PC-9 (cell line): ENCODE measurements around the gene PCSK5. TPM values are rescaled to one million over a fixed set of nuclear protein-coding genes. Genes with fewer than 3 reads are reported as not detected.

ENCODE experiments used
- BruUV-seq: library from RNA; stranded (reverse); fragments of 400-500 nt; replicated peaks from 2 replicates; lab custom pipeline; 2021; lab: Mats Ljungman, UMichigan
- CTCF ChIA-PET: fragments of 300-600 bp; sonication (Branson Sonifier 250); formaldehyde crosslinking; loops from one replicate; lab custom pipeline; 2022; ENCODE audit warnings: antibody characterized with exemption; lab: Charles Lee
- POLR2A ChIA-PET: fragments of 300-600 bp; sonication (Branson Sonifier 250); formaldehyde crosslinking; loops from one replicate; lab custom pipeline; 2022; ENCODE audit warnings: antibody characterized with exemption; ENCODE audit not compliant: unreplicated experiment; lab: Charles Lee
- DNase-seq, 2 experiments: peaks; one replicate each; pipeline versions ENCODE4 v3.0.0 to v3.0.0-alpha.2; 2015 to 2022; ENCODE audit warnings: mixed read lengths in 1 of 2
- H2AFZ ChIP-seq: fragments of 200-600 bp; sonication (generic); 2 replicates; pipeline ENCODE4 v1.8.1; 2017; ENCODE audit warnings: antibody characterized with exemption
- H3F3A ChIP-seq: fragments of 200-600 bp; sonication (generic); 2 replicates; pipeline ENCODE4 v1.8.1; 2017; ENCODE audit warnings: antibody characterized with exemption, mild to moderate bottlenecking, low read depth; ENCODE audit not compliant: insufficient read depth
- H3K27ac ChIP-seq: fragments of 200-600 bp; sonication (generic); 2 replicates; pipeline ENCODE4 v1.6.1; 2016; ENCODE audit warnings: mixed run types
- H3K27me3 ChIP-seq: fragments of 200-600 bp; sonication (generic); 2 replicates; pipeline ENCODE4 v1.6.1; 2016; ENCODE audit warnings: low read depth, mixed run types; ENCODE audit not compliant: insufficient read depth
- H3K36me3 ChIP-seq: fragments of 200-600 bp; sonication (generic); 2 replicates; pipeline ENCODE4 v1.6.1; 2016; ENCODE audit warnings: low read depth, mixed run types
- H3K4me1 ChIP-seq: fragments of 200-600 bp; sonication (generic); replicated peaks from 2 replicates; pipeline ENCODE4 v1.6.1; 2016; ENCODE audit warnings: mixed run types; ENCODE audit not compliant: insufficient read depth
- H3K4me2 ChIP-seq: fragments of 200-600 bp; sonication (generic); 2 replicates; pipeline ENCODE4 v1.6.1; 2017; ENCODE audit warnings: mixed run types
- H3K4me3 ChIP-seq: fragments of 200-600 bp; sonication (generic); 2 replicates; pipeline ENCODE4 v1.6.1; 2016; ENCODE audit warnings: mixed run types
- H3K79me2 ChIP-seq: fragments of 200-600 bp; sonication (generic); 2 replicates; pipeline ENCODE4 v1.6.1; 2017; ENCODE audit warnings: low read depth, mixed run types
- H3K9me2 ChIP-seq: fragments of 200-600 bp; sonication (generic); 2 replicates; pipeline ENCODE4 v1.8.1; 2017; ENCODE audit warnings: mild to moderate bottlenecking; ENCODE audit not compliant: insufficient read depth
- H3K9me3 ChIP-seq: fragments of 200-600 bp; sonication (generic); 2 replicates; pipeline ENCODE4 v1.8.1; 2016; ENCODE audit warnings: low read depth; ENCODE audit not compliant: insufficient read depth
- H4K20me1 ChIP-seq: fragments of 200-600 bp; sonication (generic); 2 replicates; pipeline ENCODE4 v1.8.1; 2017; ENCODE audit not compliant: insufficient read depth
- EZH2 ChIP-seq: fragments of 200-600 bp; sonication (generic); IDR thresholded peaks from 2 replicates; pipeline ENCODE4 v1.8.0; 2017; ENCODE audit warnings: antibody characterized with exemption, low read depth
- intact Hi-C: fragments of 100-400 bp; cut with micrococcal nuclease; formaldehyde crosslinking; loops from one replicate; pipeline ENCODE4 v1.10.0; 2022; ENCODE audit not compliant: unreplicated experiment
- total RNA-seq: library from RNA; stranded (reverse); gene quantifications from 2 replicates; pipeline ENCODE4 v1.2.3, GENCODE V29; 2021
- TF ChIP-seq, protein P1 (sequence below): fragments of 200-600 bp; sonication (generic); conservative IDR thresholded peaks from 2 replicates; pipeline ENCODE4 v1.6.1; 2017; ENCODE audit warnings: mixed run types, antibody characterized with exemption, mild to moderate bottlenecking, moderate library complexity

The PCSK5 gene
- total RNA-seq, 1 experiment from 2014 or later = 8.2 TPM

DNA sequence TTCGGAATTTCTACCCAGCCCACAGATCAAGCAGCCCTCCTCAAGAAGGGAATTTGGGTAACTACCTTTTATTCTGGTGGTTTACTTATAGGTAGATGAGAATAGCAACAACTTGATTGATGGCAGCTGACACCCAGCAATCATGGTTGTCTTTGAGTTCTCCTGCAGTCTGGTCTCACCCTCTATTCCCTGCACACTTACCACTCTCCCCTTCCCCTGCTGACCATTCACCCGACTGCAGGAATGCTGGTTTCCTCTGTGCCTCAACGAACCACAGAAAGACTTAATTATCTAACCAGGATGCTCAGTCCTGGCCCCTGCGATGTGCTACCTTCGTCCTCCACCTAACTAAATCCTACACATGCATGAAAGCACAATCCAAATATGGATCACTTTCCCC lies 260.8 kb downstream of the PCSK5 start:
- ChIA-PET POLR2A (no interaction called here), CTCF (no interaction called here)
- H3K27me3 ChIP-seq = no peaks in the 10 kb centered on the region
- no peaks in the 10 kb centered on the region for H4K20me1 ChIP-seq
- no peak overlapping the region for H2AFZ ChIP-seq
- no peaks in the 10 kb centered on the region for H3K9me2 ChIP-seq
- BruUV-seq = no TSS peak
- no peaks in the 10 kb centered on the region for H3F3A ChIP-seq
- H3K9me3 ChIP-seq = no peaks in the 10 kb centered on the region
- no peaks in the 10 kb centered on the region for H3K4me1 ChIP-seq
- DNase-seq = no peak
- TF ChIP-seq, protein P1, sequence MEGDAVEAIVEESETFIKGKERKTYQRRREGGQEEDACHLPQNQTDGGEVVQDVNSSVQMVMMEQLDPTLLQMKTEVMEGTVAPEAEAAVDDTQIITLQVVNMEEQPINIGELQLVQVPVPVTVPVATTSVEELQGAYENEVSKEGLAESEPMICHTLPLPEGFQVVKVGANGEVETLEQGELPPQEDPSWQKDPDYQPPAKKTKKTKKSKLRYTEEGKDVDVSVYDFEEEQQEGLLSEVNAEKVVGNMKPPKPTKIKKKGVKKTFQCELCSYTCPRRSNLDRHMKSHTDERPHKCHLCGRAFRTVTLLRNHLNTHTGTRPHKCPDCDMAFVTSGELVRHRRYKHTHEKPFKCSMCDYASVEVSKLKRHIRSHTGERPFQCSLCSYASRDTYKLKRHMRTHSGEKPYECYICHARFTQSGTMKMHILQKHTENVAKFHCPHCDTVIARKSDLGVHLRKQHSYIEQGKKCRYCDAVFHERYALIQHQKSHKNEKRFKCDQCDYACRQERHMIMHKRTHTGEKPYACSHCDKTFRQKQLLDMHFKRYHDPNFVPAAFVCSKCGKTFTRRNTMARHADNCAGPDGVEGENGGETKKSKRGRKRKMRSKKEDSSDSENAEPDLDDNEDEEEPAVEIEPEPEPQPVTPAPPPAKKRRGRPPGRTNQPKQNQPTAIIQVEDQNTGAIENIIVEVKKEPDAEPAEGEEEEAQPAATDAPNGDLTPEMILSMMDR = no peak
- no peak for TF ChIP-seq EZH2
- H3K36me3 ChIP-seq = no peaks in the 10 kb centered on the region
- intact Hi-C loops = loop anchor here (10.0 kb wide), 1 partner anchor 66 kb away; no protein-coding TSS in a partner anchor
- no peak overlapping the region for H3K4me2 ChIP-seq
- H3K4me3 ChIP-seq = no peak overlapping the region
- no peaks in the 10 kb centered on the region for H3K79me2 ChIP-seq
- H3K27ac ChIP-seq = no peak overlapping the region

DNA sequence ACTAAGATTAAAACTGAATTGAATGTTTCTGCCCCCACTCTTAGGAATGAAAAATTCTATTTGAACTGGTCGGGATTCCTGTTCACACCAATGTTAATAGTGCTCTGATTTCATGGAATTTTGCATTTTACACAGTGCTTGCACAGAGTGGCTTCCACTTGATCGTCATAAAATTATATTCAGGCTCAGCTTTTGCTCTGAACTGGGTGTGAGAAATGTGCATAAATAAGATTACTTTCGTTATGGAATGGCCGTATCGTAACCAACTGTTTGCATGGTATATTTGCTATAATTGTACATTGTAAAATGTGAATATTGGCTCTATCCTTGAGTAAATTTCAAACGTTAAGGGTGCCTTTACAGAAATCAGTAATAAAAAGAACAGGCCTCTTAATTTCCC lies 262.9 kb downstream of the PCSK5 start:
- POLR2A ChIA-PET = no interaction called here
- intact Hi-C loops = loop anchor here (10.0 kb wide), 1 partner anchor 69 kb away; no protein-coding TSS in a partner anchor
- Histone ChIP-seq H3K79me2 (no peaks in the 10 kb centered on the region), H3K4me2 (no peak overlapping the region), H2AFZ (no peak overlapping the region), H3F3A (no peaks in the 10 kb centered on the region), H3K9me3 (no peaks in the 10 kb centered on the region), H4K20me1 (no peaks in the 10 kb centered on the region), H3K4me3 (no peak overlapping the region), H3K4me1 (no peaks in the 10 kb centered on the region), H3K36me3 (no peaks in the 10 kb centered on the region), H3K9me2 (no peaks in the 10 kb centered on the region), H3K27me3 (no peaks in the 10 kb centered on the region), H3K27ac (no peak overlapping the region)
- CTCF ChIA-PET = no interaction called here
- DNase-seq = no peak
- TF ChIP-seq EZH2 = no peak
- BruUV-seq = no TSS peak

DNA sequence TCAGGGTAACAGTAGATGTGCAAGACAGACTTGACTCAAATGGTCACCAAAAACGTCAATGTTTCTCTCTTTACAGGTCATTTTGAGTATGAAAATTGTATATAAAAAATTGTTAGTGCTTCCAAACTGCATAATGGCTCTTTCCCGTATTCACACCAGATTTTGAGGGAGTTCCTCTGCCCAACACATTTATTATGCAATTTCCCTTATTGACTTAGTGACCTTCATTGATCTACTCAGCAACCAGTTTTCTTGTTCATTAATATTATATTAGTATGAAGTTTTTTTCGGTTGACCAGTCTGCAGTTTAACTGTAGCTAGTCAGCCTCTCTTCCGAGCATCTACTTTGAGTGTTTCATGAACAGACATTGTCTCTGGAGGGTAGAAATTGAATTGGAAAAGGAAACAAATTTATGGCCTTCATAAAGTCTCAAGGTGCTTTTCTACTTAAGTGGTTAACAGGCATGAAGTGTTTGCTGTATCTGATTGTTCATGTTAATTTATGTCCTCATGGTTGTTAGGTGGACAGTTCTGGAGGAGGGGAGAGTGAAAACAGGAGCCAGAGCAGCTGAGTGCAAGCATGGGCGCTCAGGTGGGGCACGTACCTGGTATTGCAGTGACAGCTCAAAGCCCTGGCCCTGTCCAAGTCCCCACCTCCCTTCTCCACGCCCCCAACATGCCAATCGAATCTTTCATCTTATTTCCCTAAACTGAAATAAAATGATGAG lies 263.6 kb downstream of the PCSK5 start:
- no TSS peak for BruUV-seq
- no peaks in the 10 kb centered on the region for H3K79me2 ChIP-seq
- POLR2A ChIA-PET = no interaction called here

More for the DNA sequence above, 263.6 kb downstream of the PCSK5 start:
- no peak overlapping the region for H2AFZ ChIP-seq
- H3K27me3 ChIP-seq = no peaks in the 10 kb centered on the region
- H4K20me1 ChIP-seq = no peaks in the 10 kb centered on the region
- no peaks in the 10 kb centered on the region for H3K36me3 ChIP-seq
- H3K4me1 ChIP-seq = no peaks in the 10 kb centered on the region
- H3K4me3 ChIP-seq = no peak overlapping the region
- no peak overlapping the region for H3K27ac ChIP-seq
- intact Hi-C loops = loop anchor here (10.0 kb wide), 1 partner anchor 69 kb away; no protein-coding TSS in a partner anchor
- DNase-seq = no peak
- no peaks in the 10 kb centered on the region for H3K9me3 ChIP-seq
- no peaks in the 10 kb centered on the region for H3K9me2 ChIP-seq
- no peak for TF ChIP-seq EZH2
- TF ChIP-seq, protein P1 = no peak
- no peaks in the 10 kb centered on the region for H3F3A ChIP-seq
- H3K4me2 ChIP-seq = no peak overlapping the region
- CTCF ChIA-PET = no interaction called here
